Hematopoietic multipotent progenitor cell (in vitro differentiated cells): ENCODE measurements around the gene RBM44. TPM values are rescaled to one million over a fixed set of nuclear protein-coding genes. Genes with fewer than 3 reads are reported as not detected.
"Not testable (repeated sequence)": the region's sequence is repeated elsewhere in the genome, so short reads cannot be mapped to it uniquely, and the experiment has no call there.

Source experiments
- DNase-seq, 3 donors: peaks; one replicate each; pipeline ENCODE4 v3.0.0-alpha.2; 2011 to 2015; ENCODE audit warnings: low read depth in 2 of 3, low spot score in 2 of 3
- total RNA-seq: library from RNA; depleted of rRNA; stranded (reverse); fragments of >200 nt; gene quantifications from one replicate; pipeline ENCODE4 v1.2.3, GENCODE V29; 2012

The RBM44 gene, protein sequence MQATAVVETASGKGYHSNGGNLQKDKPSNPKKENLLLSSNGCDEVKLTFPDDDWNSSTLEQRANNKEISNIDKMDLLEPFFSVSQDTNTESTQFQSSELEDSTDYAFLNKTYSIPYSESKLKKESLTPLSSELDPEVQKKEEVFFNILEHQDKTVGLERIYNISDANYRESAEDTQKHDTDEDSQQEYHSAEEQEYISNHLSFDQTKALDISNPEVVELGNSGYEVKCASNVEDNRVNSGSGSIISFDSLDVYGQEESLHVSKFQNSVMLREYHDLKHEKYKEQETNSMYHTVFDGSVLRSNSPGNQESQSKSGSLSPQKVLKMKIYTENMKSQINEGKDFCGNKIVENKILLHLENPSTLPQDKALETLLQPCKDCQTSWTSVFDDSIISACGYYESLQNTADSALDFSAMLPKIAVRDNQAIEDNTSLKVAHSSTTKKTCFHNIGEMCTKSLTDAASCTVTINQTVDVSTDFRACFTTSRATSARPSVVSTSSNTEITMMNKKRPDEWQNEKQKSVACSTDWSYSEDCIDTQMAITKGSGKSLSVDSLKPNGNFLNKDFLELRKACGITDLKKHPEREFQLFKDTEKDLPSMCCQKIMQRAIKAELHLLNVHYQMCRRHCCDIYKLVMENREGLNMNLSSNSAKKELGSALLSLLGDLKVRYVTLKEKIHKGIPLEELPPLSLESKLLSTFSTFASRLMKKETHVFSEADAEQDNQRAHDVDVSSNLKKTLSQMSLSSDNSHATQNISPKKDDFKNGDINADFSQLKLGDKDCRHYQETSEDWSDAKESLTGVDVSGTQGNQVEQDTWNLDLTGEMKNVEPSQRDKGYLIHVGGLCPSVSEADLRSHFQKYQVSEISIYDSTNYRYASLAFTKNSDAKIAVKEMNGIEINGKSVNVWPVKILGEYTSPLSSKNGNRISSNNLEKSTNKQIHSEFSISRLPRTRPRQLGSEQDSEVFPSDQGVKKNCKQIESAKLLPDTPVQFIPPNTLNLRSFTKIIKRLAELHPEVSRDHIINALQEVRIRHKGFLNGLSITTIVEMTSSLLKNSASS
- total RNA-seq, result 0.27 TPM

DNA sequence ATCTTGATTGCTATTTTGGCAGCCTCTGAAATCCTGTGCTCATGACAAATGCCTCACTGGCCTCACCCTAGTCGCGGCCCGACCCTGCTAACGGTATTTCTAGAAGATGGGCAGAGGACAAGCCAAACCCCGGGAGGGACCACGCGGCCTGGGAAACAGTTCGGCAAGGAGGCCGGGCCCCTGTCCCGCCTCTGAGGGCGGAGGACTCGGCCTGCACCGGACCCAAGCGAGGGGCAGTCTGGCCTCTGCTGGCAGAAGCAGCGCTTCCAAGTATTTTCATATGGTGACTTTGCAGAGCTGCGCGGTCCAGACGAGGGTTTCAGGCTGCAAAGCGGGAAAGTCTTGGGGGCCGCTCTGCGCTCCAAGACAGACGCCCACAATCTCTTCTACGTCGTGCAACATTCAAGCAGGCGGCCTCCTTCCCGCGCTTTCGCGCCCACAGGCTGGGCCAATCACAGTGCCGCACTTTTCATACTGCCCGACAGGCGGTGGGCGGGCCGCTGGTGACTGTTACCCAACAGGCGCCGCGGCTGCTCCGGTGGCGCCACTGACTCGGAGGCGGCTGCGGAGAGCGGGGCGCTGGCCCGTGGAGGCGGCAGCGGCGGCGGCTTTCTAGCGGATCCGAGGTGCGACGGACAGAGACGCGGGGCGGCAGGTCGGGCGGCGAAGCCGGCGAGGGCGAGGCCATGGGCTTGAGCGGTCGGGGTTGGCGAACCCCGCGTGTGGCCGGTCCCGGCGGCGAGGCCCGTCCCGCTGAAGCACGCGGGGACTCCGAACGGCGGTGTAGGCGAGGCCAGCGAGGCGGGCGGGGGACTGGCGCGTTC is at the start of gene RBM44:
TSS of gene RBM44 (plus strand) at position 544 of the 824 bp plus-strand sequence. CDS start 14,831 bp downstream, outside the sequence.
- DNase-seq, result no peak

DNA sequence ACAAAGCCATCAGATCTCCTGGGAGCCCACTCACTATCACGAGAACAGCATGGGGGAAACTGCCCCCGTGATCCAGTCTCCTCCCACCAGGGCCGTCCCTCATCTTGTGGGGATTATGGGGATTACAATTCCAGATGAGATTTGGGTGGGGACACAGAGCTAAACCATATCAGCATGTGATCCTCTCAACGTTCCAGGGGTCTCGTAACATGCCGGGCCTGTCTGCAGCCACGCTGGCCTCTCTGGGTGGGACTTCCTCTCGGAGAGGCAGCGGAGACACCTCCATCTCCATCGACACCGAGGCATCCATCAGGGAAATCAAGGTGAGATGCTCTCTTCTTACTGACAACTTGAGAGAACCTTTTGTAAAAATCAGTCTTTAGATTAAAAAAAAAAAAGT is 49.6 kb upstream of the RBM44 start:
- no peak for DNase-seq

- no peak for DNase-seq
These were observed 48.6 kb upstream of the RBM44 start for GRCh38 chr2:237749961-237750360.

GRCh38 chr2:237750441-237750840 is 48.1 kb upstream of the RBM44 start:
- not testable (repeated sequence) for DNase-seq

GRCh38 chr2:237752761-237753165 is 45.8 kb upstream of the RBM44 start:
- DNase-seq, result peak in 2 of 3 donors; percentile 35 to 50

- DNase-seq, result no peak
These were observed 44.4 kb upstream of the RBM44 start for GRCh38 chr2:237754182-237754581.

- no peak for DNase-seq
These were observed 43.8 kb upstream of the RBM44 start for GRCh38 chr2:237754626-237755248.

- no peak for DNase-seq
These were observed 41.0 kb upstream of the RBM44 start for GRCh38 chr2:237757616-237758015.

- no peak for DNase-seq
These were observed 40.4 kb upstream of the RBM44 start for GRCh38 chr2:237758185-237758584.

DNA sequence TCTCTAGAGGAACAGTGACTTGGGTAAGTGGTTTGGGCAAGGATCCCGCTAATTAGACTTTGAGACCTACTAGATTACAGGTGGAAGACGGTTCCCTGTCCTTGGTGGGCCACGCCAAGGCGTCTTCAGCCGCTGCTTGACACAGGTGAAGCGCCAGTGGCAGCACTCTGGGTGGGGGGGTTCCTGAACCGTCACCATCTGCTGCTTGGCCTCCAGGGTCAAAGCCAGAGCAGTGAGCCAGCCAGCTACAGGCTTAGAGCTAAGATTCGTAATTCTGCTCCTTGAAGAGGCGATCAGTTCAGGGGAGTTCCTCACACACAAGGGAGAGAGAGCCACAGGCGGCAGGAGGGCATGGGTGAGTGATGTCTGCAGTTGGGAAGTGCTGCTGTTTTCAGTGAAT is 39.4 kb upstream of the RBM44 start:
- DNase-seq, result no peak

DNA sequence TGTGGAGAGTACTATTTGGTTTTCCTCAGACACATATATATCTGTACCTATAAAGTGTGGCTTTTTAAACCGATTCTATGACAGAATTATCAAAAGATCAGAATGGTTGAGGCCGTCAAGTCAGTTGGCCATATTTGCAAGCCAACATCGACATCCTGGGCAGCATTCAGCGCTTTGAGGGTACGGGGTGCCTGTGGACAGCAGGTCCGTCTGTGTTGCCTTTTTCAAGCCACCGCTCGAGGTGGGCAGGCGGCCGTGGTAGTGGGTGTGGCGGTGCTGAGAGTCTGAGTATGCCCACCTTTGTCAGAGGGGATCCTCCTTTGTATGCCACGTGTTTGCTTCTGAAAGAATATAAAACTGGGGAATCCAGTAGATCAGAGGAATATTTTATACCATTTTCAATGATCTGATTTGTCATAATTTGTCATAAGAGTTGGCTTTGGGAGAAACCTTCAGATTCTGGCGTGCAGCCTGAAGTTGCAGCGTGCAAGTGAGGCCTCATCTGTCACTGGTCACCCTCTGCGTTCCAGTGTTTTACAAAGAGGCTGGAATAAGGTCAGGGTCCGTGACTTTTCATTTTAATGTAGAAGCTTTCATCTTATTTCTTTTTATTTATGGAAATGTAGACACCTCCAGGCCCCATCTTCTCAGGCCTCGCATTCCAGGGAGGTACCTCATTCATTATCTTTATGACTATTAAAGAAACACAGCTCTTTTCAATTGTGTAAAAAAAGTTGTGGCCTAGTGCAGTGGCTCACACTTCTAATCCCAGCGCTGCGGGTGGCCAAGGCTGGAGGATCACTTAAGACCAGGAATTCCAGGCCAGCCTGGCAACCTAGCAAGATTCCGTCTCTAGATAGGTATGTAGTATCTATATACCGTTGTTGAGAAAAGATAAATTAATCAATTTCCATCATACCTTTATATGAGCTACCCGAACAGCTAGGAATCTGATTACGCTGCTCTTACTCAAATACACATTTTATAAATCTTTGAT is 37.8 kb upstream of the RBM44 start:
- no peak for DNase-seq

DNA sequence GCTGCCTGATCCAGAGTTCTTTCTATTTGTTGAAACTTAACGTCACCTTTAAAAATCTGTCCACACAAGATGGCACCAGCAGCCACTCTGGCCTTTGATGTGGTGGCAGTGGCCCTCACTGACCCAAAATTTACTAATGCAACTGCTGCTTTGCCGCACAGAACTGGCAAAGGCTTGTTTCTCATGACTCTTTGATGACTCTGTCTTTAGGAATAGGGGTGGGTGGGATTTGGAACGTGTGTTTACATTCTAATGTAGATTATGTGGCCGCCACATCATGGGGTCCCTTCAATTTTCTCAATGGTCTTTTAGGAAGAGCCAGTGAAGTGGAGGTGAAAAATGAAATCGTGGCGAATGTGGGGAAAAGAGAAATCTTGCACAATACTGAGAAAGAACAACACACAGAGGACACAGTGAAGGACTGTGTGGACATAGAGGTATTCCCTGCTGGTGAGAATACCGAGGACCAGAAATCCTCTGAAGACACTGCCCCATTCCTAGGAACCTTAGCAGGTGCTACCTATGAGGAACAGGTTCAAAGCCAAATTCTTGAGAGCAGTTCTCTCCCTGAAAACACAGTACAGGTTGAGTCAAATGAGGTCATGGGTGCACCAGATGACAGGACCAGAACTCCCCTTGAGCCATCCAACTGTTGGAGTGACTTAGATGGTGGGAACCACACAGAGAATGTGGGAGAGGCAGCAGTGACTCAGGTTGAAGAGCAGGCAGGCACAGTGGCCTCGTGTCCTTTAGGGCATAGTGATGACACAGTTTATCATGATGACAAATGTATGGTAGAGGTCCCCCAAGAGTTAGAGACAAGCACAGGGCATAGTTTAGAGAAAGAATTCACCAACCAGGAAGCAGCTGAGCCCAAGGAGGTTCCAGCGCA is 36.0 kb upstream of the RBM44 start:
- not testable (repeated sequence) for DNase-seq

GRCh38 chr2:237763812-237764211 is 34.8 kb upstream of the RBM44 start:
- DNase-seq, result no peak

- DNase-seq, result not testable (repeated sequence)
These were observed 33.5 kb upstream of the RBM44 start for GRCh38 chr2:237765122-237765521.

- DNase-seq, result no peak
These were observed 32.7 kb upstream of the RBM44 start for GRCh38 chr2:237765875-237766274.

DNA sequence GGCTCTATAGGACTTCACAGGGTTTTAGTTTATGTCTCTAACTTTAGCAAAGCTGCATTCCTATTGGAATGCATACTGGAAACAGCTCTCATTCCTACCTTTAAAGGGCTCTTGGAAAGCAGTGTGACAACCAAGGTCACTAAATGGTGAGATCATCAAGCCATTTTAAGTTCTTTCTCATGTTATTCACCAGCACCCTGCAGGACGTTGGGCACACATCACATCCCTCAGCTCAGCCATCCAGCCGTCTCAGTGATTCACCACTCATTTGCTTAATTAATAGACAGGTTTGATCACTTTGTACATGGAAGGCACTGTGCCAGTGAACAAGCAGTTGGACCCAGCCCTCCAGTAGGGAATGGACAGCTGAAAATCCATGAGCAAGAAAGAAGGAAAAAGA is 32.2 kb upstream of the RBM44 start:
- DNase-seq, result no peak

DNA sequence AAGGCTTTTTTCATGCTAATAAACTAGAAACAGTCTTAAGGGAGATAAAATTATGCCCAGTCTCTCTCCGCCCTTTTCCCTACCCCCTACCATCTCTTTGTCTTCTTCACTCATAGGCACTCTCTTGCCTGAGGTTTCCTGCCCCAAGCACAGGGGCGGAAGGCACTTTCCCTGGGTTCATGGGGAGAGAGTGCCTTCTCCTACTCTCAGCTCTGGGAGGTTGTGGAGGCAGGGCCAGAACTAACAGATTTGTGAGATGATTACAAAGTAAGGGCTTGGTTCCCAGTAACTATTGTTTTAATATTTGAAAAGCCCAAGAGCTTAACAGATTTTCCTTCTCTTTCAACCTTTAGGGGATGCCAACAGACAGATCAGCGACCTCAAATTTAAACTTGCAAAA is 26.1 kb upstream of the RBM44 start:
- DNase-seq, result no peak

DNA sequence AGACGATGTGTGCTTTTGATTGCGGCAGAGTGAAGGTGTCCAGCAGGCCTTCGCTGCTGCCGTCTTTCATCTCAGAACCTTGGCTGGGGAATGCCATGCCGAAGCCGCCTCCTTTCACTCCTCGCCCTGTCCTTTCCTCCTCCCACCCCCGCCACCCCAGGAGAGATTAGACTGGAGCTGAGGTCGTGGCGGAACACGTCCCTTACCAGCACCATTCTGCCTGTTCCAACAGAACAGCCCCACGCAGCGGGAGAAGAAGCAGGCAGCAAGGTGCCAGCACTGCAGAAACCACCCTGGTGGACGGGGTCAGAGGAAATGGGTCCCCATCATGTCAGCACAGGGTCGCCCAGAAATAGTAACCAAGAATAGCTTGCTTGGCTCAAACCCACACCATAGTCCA is 24.8 kb upstream of the RBM44 start:
- no peak for DNase-seq
